SK-N-SH (cell line): Measurements from ENCODE around the gene TJP2. TPM values are rescaled to one million over a fixed set of nuclear protein-coding genes. Genes with fewer than 3 reads are reported as not detected.

Experiments
- CTCF ChIA-PET: fragments of 300-600, 350-600 bp; formaldehyde crosslinking; extraction: SDS; loops from one replicate; lab custom pipeline; 2021; lab: Yijun Ruan, JAX
- POLR2A ChIA-PET: fragments of 350-600 bp; sonication (Branson Sonifier 250); formaldehyde crosslinking; extraction: SDS; loops from one replicate; lab custom pipeline; 2020; ENCODE audit warnings: antibody characterized with exemption, inconsistent platforms; lab: Yijun Ruan, JAX
- DNase-seq: peaks from one replicate; pipeline ENCODE4 v3.0.0; 2012
- H2AFZ ChIP-seq: fragments of 200-600 bp; sonication (generic); 2 replicates; pipeline ENCODE4 v1.8.1; 2016; ENCODE audit warnings: antibody characterized with exemption, mild to moderate bottlenecking, low read depth
- H3F3A ChIP-seq: fragments of 200-600 bp; sonication (generic); replicated peaks from 2 replicates; pipeline ENCODE3; 2016; ENCODE audit warnings: antibody characterized with exemption, mild to moderate bottlenecking; ENCODE audit not compliant: insufficient read depth
- H3K27ac ChIP-seq, 2 experiments: fragments of 200-500 bp in 1 of 2; fragments of 200-600 bp in 1 of 2; sonication (Bioruptor generic) in 1 of 2; sonication (generic), shearing (Covaris generic) in 1 of 2; 2 replicates each; pipeline versions ENCODE4 v1.5.1 to v1.6.1; 2014 to 2016; ENCODE audit warnings: low read depth in 2 of 2, inconsistent platforms in 1 of 2, low read length in 1 of 2, mild to moderate bottlenecking in 1 of 2, mixed read lengths in 1 of 2
- H3K27me3 ChIP-seq: fragments of 200-600 bp; sonication (generic), shearing (Covaris generic); 2 replicates; pipeline ENCODE4 v1.6.1; 2016; ENCODE audit warnings: mixed run types; ENCODE audit not compliant: insufficient read depth
- H3K36me3 ChIP-seq, 2 experiments: fragments of 200-500 bp in 1 of 2; fragments of 200-600 bp in 1 of 2; sonication (Bioruptor generic) in 1 of 2; sonication (generic) in 1 of 2; replicated peaks in 1 of 2; 2 replicates each; pipeline versions ENCODE3 to v1.5.1; 2014 to 2016; ENCODE audit warnings: low read length in 1 of 2, mild to moderate bottlenecking in 1 of 2; ENCODE audit not compliant: insufficient read depth in 2 of 2, control insufficient read depth in 1 of 2
- H3K4me1 ChIP-seq, 2 experiments: fragments of 200-500 bp in 1 of 2; fragments of 200-600 bp in 1 of 2; sonication (Bioruptor generic) in 1 of 2; sonication (generic), shearing (Covaris generic) in 1 of 2; 2 replicates each; pipeline versions ENCODE4 v1.5.1 to v1.6.1; 2014 to 2016; ENCODE audit warnings: low read depth in 1 of 2, low read length in 1 of 2, mixed run types in 1 of 2; ENCODE audit not compliant: insufficient read depth in 2 of 2, control insufficient read depth in 1 of 2
- H3K4me2 ChIP-seq: fragments of 200-600 bp; sonication (generic), shearing (Covaris generic); 2 replicates; pipeline ENCODE4 v1.6.1; 2017; ENCODE audit warnings: mixed run types
- H3K4me3 ChIP-seq, 2 experiments: fragments of 200-500 bp in 1 of 2; fragments of 200-600 bp in 1 of 2; sonication (Bioruptor generic) in 1 of 2; sonication (generic), shearing (Covaris generic) in 1 of 2; 2 replicates each; pipeline versions ENCODE4 v1.5.1 to v1.8.1; 2014 to 2016; ENCODE audit warnings: low read depth in 2 of 2, inconsistent platforms in 1 of 2, low read length in 1 of 2, mild to moderate bottlenecking in 1 of 2, mixed read lengths in 1 of 2, moderate library complexity in 1 of 2
- H3K79me2 ChIP-seq: fragments of 200-600 bp; sonication (generic); 2 replicates; pipeline ENCODE4 v1.8.1; 2017; ENCODE audit warnings: mild to moderate bottlenecking; ENCODE audit not compliant: insufficient read depth
- H3K9ac ChIP-seq: fragments of 200-600 bp; sonication (generic); 2 replicates; pipeline ENCODE4 v1.6.1; 2017; ENCODE audit warnings: mixed run types
- H3K9me2 ChIP-seq: fragments of 200-600 bp; sonication (generic); 2 replicates; pipeline ENCODE4 v1.6.1; 2017; ENCODE audit warnings: mixed run types
- H3K9me3 ChIP-seq: fragments of 200-600 bp; sonication (generic); 2 replicates; pipeline ENCODE4 v1.6.1; 2017; ENCODE audit warnings: mixed run types, mild to moderate bottlenecking, moderate library complexity
- H4K20me1 ChIP-seq: fragments of 200-600 bp; sonication (generic); 2 replicates; pipeline ENCODE4 v1.6.1; 2017; ENCODE audit warnings: mild to moderate bottlenecking, mixed run types; ENCODE audit not compliant: insufficient read depth
- EP300 ChIP-seq, 2 experiments: IDR thresholded peaks; 2 replicates each; pipeline versions ENCODE4 v1.4.0 to v1.6.1; 2012; ENCODE audit warnings: borderline replicate concordance in 1 of 2, low read depth in 1 of 2, low read length in 1 of 2
- FOSL2 ChIP-seq: IDR thresholded peaks from 2 replicates; pipeline ENCODE4 v1.4.0; 2012; ENCODE audit warnings: low read depth, mild to moderate bottlenecking, moderate library complexity, borderline replicate concordance
- FOXJ3 ChIP-seq: sonication (generic); formaldehyde crosslinking; IDR thresholded peaks from 2 replicates; pipeline ENCODE4 v1.5.1; 2020; ENCODE audit warnings: mild to moderate bottlenecking, missing genetic modification reagents
- GABPA ChIP-seq: IDR thresholded peaks from 2 replicates; pipeline ENCODE4 v1.4.0; 2012; ENCODE audit warnings: low read depth, mild to moderate bottlenecking
- JUND ChIP-seq: IDR thresholded peaks from 2 replicates; pipeline ENCODE4 v1.4.0; 2012
- MEF2A ChIP-seq: IDR thresholded peaks from 2 replicates; pipeline ENCODE4 v1.4.0; 2012; ENCODE audit warnings: low read depth, borderline replicate concordance
- MXI1 ChIP-seq: IDR thresholded peaks from 2 replicates; pipeline ENCODE4 v1.6.1; 2012; ENCODE audit warnings: mild to moderate bottlenecking, low read depth, low read length, improper control_type of control experiment
- NFIC ChIP-seq: IDR thresholded peaks from 2 replicates; pipeline ENCODE4 v1.4.0; 2012; ENCODE audit warnings: borderline replicate concordance
- NRF1 ChIP-seq: IDR thresholded peaks from 2 replicates; pipeline ENCODE4 v1.6.1; 2012; ENCODE audit warnings: low read depth, mild to moderate bottlenecking, low read length
- POLR2AphosphoS5 ChIP-seq: IDR thresholded peaks from 2 replicates; pipeline ENCODE4 v1.6.1; 2012; ENCODE audit warnings: low read depth, low read length
- RCOR1 ChIP-seq: fragments of 150-350 bp; IDR thresholded peaks from 2 replicates; pipeline ENCODE4 v1.6.1; 2017; ENCODE audit warnings: antibody characterized with exemption, low read length
- RFX5 ChIP-seq: IDR thresholded peaks from 2 replicates; pipeline ENCODE4 v1.6.1; 2012; ENCODE audit warnings: mild to moderate bottlenecking, improper control_type of control experiment, low read length
- RXRA ChIP-seq: IDR thresholded peaks from 2 replicates; pipeline ENCODE4 v1.4.0; 2012; ENCODE audit warnings: low read depth, mild to moderate bottlenecking, borderline replicate concordance
- SIN3A ChIP-seq: IDR thresholded peaks from 2 replicates; pipeline ENCODE4 v1.6.1; 2012; ENCODE audit warnings: low read depth, mild to moderate bottlenecking, low read length, moderate library complexity, borderline replicate concordance
- TAF1 ChIP-seq: IDR thresholded peaks from 2 replicates; pipeline ENCODE4 v1.6.1; 2012; ENCODE audit warnings: low read depth, mild to moderate bottlenecking, low read length, moderate library complexity, borderline replicate concordance
- TCF12 ChIP-seq: IDR thresholded peaks from 2 replicates; pipeline ENCODE4 v1.4.0; 2012
- YY1 ChIP-seq: IDR thresholded peaks from 2 replicates; pipeline ENCODE4 v1.4.0; 2012; ENCODE audit warnings: low read depth, mild to moderate bottlenecking
- WGBS: methylation state at CpG from one replicate; pipeline ENCODE4 v1.1.6; 2017; ENCODE audit warnings: low lambda C conversion rate; 5-methylcytosine and 5-hydroxymethylcytosine counted together
- polyA plus RNA-seq, 3 experiments: library from polyadenylated mRNA; depleted of rRNA; stranded (reverse); fragments of >200 nt; gene quantifications; 2 replicates each; pipeline ENCODE4 v1.2.3, GENCODE V29; 2012
- TF ChIP-seq, protein P1 (sequence below): fragments of 200-600 bp; sonication (generic); IDR thresholded peaks from 2 replicates; pipeline ENCODE4 v1.6.1; 2017; ENCODE audit warnings: antibody characterized with exemption, mild to moderate bottlenecking, moderate library complexity
- TF ChIP-seq, protein P2 (sequence below): IDR thresholded peaks from 2 replicates; pipeline ENCODE4 v1.4.0; 2012; ENCODE audit warnings: low read depth, borderline replicate concordance
- TF ChIP-seq, protein P3 (sequence below): IDR thresholded peaks from 2 replicates; pipeline ENCODE4 v1.4.0; 2012; ENCODE audit warnings: low read depth

TJP2 gene
- polyA plus RNA-seq, 1 of the 3 experiments (the other 2 are of a cell fraction), result 17.7 TPM

DNA sequence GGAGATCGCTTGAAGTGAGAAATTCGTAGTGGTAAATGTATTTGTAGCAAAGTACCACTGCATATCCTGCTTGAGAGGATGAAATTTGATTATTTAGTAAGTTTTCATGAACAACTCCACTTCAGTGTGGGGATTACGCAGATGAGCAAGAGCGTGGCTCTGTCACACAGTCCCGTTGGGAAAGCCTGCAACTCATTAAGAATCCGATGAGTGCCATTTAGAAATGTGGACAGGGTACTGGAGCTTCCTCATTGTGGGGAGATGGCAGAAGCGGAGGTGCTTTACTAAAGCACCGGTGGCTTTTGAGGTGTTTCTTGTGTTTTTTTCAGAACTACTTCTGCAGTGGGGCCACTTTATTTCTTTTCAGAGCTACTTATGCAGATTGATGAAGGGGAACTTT is 1.4 kb downstream of the TJP2 start:
- POLR2A ChIA-PET, result no interaction called here
- peaks cover 31% of the 10 kb centered on the region for H3F3A ChIP-seq
- CTCF ChIA-PET, result interaction anchor here (1.0 to 7.6 kb wide), 4 partner anchors 9 to 22 kb away, joined by 3 to 77 read pairs (median 6); no protein-coding TSS in a partner anchor
- peak overlapping the region; percentile 82 to 84 for H3K4me3 ChIP-seq
- TF ChIP-seq, protein P1, sequence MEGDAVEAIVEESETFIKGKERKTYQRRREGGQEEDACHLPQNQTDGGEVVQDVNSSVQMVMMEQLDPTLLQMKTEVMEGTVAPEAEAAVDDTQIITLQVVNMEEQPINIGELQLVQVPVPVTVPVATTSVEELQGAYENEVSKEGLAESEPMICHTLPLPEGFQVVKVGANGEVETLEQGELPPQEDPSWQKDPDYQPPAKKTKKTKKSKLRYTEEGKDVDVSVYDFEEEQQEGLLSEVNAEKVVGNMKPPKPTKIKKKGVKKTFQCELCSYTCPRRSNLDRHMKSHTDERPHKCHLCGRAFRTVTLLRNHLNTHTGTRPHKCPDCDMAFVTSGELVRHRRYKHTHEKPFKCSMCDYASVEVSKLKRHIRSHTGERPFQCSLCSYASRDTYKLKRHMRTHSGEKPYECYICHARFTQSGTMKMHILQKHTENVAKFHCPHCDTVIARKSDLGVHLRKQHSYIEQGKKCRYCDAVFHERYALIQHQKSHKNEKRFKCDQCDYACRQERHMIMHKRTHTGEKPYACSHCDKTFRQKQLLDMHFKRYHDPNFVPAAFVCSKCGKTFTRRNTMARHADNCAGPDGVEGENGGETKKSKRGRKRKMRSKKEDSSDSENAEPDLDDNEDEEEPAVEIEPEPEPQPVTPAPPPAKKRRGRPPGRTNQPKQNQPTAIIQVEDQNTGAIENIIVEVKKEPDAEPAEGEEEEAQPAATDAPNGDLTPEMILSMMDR, result no peak
- TF ChIP-seq, protein P2, sequence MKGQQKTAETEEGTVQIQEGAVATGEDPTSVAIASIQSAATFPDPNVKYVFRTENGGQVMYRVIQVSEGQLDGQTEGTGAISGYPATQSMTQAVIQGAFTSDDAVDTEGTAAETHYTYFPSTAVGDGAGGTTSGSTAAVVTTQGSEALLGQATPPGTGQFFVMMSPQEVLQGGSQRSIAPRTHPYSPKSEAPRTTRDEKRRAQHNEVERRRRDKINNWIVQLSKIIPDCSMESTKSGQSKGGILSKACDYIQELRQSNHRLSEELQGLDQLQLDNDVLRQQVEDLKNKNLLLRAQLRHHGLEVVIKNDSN, result no peak
- TF ChIP-seq FOXJ3 (no peak), EP300 (IDR thresholded peaks at IDR 0.05; ENCODE audit: borderline replicate concordance in 1 of 2, low read depth in 1 of 2, low read length in 1 of 2) (no peak), GABPA (no peak), RCOR1 (no peak), RFX5 (no peak), TAF1 (no peak), NRF1 (no peak), RXRA (no peak), MXI1 (no peak), SIN3A (no peak), JUND (no peak)
- TF ChIP-seq, all 33 proteins: peak for 0
- H3K27ac ChIP-seq, result peak overlapping the region; percentile 28 to 90; a peak in 3 of 4 replicates
- H3K9me2 ChIP-seq, result no peaks in the 10 kb centered on the region
- H3K4me2 ChIP-seq, result peak overlapping the region; percentile 79
- no peaks in the 10 kb centered on the region for H4K20me1 ChIP-seq
- H3K9me3 ChIP-seq, result no peaks in the 10 kb centered on the region
- H3K27me3 ChIP-seq, result no peaks in the 10 kb centered on the region
- H3K9ac ChIP-seq, result peak overlapping the region; percentile 71
- H3K36me3 ChIP-seq, result no peaks in the 10 kb centered on the region
- peaks cover 41% of the 10 kb centered on the region for H3K79me2 ChIP-seq
- no peak for DNase-seq
- H3K4me1 ChIP-seq, result peaks cover 18 to 43% of the 10 kb centered on the region in 2 experiments
- 27% methylated on average over 8 of the region's 8 CpGs for WGBS
- H2AFZ ChIP-seq, result no peak overlapping the region

DNA sequence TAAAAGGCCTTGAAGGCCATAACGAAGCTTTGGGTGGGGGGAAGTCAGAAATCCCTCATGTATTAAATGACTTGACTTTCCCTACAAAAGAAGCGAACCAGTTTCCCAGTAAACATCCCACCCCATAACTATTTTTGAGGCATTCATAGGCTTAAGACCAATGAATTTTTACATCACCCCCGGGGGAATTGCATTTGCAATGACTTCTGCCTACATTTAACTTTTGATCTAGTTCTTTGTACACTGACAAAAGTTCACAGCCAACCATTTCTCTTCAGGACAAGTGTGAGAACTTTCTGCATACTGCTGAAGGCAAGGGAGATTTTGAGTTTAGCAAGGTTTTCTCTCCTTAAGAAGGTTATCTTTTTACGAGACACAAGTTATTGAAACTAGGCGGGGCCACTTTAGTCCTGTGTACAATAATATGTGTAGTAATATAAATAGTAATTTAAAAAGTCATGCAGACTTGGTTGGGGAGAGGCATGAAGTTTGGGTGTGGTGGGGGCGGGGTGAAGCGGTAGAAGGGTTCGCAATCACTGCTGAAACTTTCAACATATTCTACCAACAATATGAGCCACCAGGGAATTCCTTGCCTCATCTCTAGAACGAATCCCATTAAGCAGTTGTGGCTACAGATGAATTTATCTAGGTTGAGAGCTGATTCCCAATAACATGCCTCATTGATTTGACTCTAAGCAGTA is 2.5 kb downstream of the TJP2 start:
- Histone ChIP-seq H3K4me2 (peak overlapping the region; percentile 79; the same call in 1 of the 2 replicates), H3K79me2 (peaks cover 47% of the 10 kb centered on the region), H3K9ac (no peak overlapping the region), H3K9me2 (no peaks in the 10 kb centered on the region), H3K4me1 (peaks cover 22 to 49% of the 10 kb centered on the region in 2 experiments), H3F3A (peaks cover 40% of the 10 kb centered on the region), H3K4me3 (no peak overlapping the region), H2AFZ (no peak overlapping the region), H3K9me3 (no peaks in the 10 kb centered on the region), H3K36me3 (no peaks in the 10 kb centered on the region), H3K27ac (no peak overlapping the region), H3K27me3 (no peaks in the 10 kb centered on the region), H4K20me1 (no peaks in the 10 kb centered on the region)
- ChIA-PET CTCF (interaction anchor here (2.1 to 7.6 kb wide), 2 partner anchors 15 kb away, joined by 6 to 77 read pairs; no protein-coding TSS in a partner anchor), POLR2A (no interaction called here)
- no peak for TF ChIP-seq POLR2AphosphoS5
- TF ChIP-seq NFIC, result no peak
- TF ChIP-seq TCF12, result no peak
- no peak for TF ChIP-seq MEF2A
- no peak for TF ChIP-seq FOSL2
- TF ChIP-seq GABPA, result no peak
- TF ChIP-seq, protein P3, sequence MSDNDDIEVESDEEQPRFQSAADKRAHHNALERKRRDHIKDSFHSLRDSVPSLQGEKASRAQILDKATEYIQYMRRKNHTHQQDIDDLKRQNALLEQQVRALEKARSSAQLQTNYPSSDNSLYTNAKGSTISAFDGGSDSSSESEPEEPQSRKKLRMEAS, result no peak
- TF ChIP-seq YY1, result no peak
- WGBS, result 93% methylated on average over 9 of the region's 9 CpGs
- DNase-seq, result no peak
